HG03442 (cell line): ENCODE data around the gene GABRB3.
"Not testable (repeated sequence)": the region's sequence is repeated elsewhere in the genome, so short reads cannot be mapped to it uniquely, and the experiment has no call there.

Source experiments
- ATAC-seq: cut with Tn5 transposase; IDR thresholded peaks from one replicate; pipeline ENCODE4 v1.9.1; 2021; ENCODE audit warnings: mild to moderate bottlenecking, moderate library complexity; ENCODE audit not compliant: unreplicated experiment

GABRB3 gene

GRCh38 chr15:26736502-26737248 is 36.2 kb downstream of the GABRB3 start:
- ATAC-seq: no peak

GRCh38 chr15:26731965-26732364 is 40.9 kb downstream of the GABRB3 start:
- ATAC-seq: no peak

- ATAC-seq: no peak
Observed at GRCh38 chr15:26729581-26729980, 43.3 kb downstream of the GABRB3 start.

- no peak for ATAC-seq
Observed at GRCh38 chr15:26729030-26729429, 43.8 kb downstream of the GABRB3 start.

- ATAC-seq: no peak
Observed at GRCh38 chr15:26724381-26725150, 48.3 kb downstream of the GABRB3 start.

GRCh38 chr15:26722621-26723160 is 50.2 kb downstream of the GABRB3 start:
- no peak for ATAC-seq

GRCh38 chr15:26721232-26721967 is 51.5 kb downstream of the GABRB3 start:
- ATAC-seq: no peak

- ATAC-seq: no peak
Observed at GRCh38 chr15:26720546-26720945, 52.3 kb downstream of the GABRB3 start.

GRCh38 chr15:26719866-26720265 is 53.0 kb downstream of the GABRB3 start:
- not testable (repeated sequence) for ATAC-seq

GRCh38 chr15:26716069-26716468 is 56.8 kb downstream of the GABRB3 start:
- ATAC-seq: no peak

- ATAC-seq: no peak
Observed at GRCh38 chr15:26713498-26713897, 59.4 kb downstream of the GABRB3 start.

- no peak for ATAC-seq
Observed at GRCh38 chr15:26712335-26712734, 60.5 kb downstream of the GABRB3 start.

GRCh38 chr15:26711445-26711844 is 61.4 kb downstream of the GABRB3 start:
- no peak for ATAC-seq

GRCh38 chr15:26702381-26702780 is 70.5 kb downstream of the GABRB3 start:
- ATAC-seq: no peak

GRCh38 chr15:26698555-26698954 is 74.3 kb downstream of the GABRB3 start:
- ATAC-seq: no peak

- no peak for ATAC-seq
Observed at GRCh38 chr15:26697913-26698312, 75.0 kb downstream of the GABRB3 start.

GRCh38 chr15:26691249-26691648 is 81.6 kb downstream of the GABRB3 start:
- ATAC-seq: no peak

- no peak for ATAC-seq
Observed at GRCh38 chr15:26690778-26691177, 82.1 kb downstream of the GABRB3 start.

- no peak for ATAC-seq
Observed at GRCh38 chr15:26689462-26689861, 83.4 kb downstream of the GABRB3 start.

GRCh38 chr15:26686547-26687187 is 86.2 kb downstream of the GABRB3 start:
- no peak for ATAC-seq
